Uterus (tissue), 2 donors: ENCODE results near the gene AGBL4.

ENCODE experiments used
- POLR2A ChIP-seq, 2 donors: fragments of 450-650 bp; IDR thresholded peaks; one replicate each; pipeline ENCODE4 v1.6.1; 2016; ENCODE audit warnings: antibody characterized with exemption in 2 of 2, mild to moderate bottlenecking in 1 of 2, moderate library complexity in 1 of 2
- TF ChIP-seq, protein P1 (sequence below), 4 experiments: fragments of 200-600 bp in 2 of 4; fragments of 450-650 bp in 2 of 4; sonication (generic) in 2 of 4; IDR thresholded peaks; one replicate each; pipeline ENCODE4 v1.5.1; 2016 to 2019; ENCODE audit warnings: antibody characterized with exemption in 4 of 4, mild to moderate bottlenecking in 2 of 4, moderate library complexity in 1 of 4

- TF ChIP-seq, protein P1, sequence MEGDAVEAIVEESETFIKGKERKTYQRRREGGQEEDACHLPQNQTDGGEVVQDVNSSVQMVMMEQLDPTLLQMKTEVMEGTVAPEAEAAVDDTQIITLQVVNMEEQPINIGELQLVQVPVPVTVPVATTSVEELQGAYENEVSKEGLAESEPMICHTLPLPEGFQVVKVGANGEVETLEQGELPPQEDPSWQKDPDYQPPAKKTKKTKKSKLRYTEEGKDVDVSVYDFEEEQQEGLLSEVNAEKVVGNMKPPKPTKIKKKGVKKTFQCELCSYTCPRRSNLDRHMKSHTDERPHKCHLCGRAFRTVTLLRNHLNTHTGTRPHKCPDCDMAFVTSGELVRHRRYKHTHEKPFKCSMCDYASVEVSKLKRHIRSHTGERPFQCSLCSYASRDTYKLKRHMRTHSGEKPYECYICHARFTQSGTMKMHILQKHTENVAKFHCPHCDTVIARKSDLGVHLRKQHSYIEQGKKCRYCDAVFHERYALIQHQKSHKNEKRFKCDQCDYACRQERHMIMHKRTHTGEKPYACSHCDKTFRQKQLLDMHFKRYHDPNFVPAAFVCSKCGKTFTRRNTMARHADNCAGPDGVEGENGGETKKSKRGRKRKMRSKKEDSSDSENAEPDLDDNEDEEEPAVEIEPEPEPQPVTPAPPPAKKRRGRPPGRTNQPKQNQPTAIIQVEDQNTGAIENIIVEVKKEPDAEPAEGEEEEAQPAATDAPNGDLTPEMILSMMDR (IDR thresholded peaks at IDR 0.05), result no peak
- TF ChIP-seq POLR2A (IDR thresholded peaks at IDR 0.05), result no peak
Measured at GRCh38 chr1:48810740-48811139, 1213.0 kb downstream of the AGBL4 start.
